ENCODE measurements around the gene UBE2R2.
A peak's percentile ranks its signal among the peaks of the same experiment; 100 is the strongest.
"Not testable (repeated sequence)": the region's sequence is repeated elsewhere in the genome, so short reads cannot be mapped to it uniquely, and the experiment has no call there.

UBE2R2 gene

DNA sequence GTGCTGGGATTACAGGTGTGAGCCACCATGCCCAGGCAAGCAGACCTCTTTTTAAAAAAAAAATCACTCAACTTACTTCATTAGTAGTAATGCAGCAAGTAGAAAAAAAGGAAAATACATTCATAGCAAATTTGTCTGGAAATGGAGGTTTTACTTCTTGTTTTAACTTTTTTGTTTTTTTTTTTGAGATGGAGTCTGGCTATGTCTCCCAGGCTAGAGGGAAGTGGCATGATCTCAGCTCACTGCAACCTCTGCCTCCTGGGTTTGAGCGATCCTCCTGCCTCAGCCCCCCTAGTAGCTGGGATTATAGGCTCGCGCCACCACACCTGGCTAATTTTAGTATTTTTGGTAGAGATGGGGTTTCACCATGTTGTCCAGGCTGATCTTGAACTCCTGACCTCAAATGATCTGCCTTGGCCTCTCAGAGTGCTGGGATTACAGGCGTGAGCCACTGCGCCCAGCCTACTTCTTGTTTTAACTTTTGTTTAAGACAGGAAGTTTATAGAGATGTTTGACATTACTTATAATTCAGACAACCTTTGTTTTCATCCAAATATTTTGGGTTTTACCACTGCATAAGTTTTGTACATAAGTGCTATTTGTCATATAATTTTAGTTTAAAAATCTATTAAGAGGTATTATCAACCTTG is 26.5 kb downstream of the UBE2R2 start:
- DNase-seq: no peak

DNA sequence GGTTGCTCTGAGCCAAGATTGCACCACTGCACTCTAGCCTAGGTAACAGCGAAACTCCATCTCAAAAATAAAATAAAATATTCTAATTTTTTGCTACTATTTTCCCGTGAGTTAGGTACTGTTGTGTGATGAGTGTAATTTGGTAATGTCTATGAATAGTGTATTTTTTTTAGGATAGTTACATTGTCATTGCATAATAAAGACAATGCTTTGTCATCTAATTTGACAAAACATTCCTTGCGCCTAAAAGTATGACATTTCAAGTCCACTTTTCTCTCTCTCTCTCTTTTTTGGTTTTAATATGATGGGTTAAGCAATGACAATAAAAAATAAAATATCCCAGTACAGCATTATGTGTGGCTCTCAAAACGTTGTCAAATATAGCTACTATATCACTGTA is 29.3 kb downstream of the UBE2R2 start:
- no peak for DNase-seq

DNA sequence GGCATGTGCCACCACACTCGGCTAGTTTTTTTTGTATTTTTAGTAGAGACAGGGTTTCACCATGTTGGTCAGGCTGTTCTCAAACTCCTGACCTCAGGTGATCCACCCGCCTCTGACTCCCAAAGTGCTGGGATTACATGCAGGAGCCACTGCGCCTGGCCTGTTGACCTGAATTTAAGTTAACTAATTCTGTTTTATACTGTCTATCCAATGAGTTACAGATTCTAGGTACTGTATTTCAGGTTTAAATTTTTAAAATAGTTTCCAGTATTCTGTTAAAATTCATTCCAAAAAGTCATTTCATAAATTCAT is 30.9 kb downstream of the UBE2R2 start:
- DNase-seq: not testable (repeated sequence)

DNA sequence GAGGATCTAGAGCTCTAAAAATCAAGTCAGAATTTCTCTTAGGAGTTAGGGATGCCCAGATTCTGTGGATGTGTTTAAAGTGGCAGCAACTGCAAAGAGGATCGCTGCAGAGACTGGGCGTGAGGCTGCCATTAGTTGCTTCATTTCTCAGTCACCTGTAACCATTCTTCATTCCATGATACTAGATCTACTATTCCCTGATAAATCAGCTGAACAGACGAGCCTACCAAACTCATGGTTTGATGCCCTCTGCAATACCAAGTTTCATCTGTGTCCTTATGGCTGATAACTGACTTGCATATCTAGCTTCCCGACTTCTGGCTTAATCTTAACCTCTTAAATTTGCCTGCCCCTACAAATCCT is 33.3 kb downstream of the UBE2R2 start:
- DNase-seq: no peak

DNA sequence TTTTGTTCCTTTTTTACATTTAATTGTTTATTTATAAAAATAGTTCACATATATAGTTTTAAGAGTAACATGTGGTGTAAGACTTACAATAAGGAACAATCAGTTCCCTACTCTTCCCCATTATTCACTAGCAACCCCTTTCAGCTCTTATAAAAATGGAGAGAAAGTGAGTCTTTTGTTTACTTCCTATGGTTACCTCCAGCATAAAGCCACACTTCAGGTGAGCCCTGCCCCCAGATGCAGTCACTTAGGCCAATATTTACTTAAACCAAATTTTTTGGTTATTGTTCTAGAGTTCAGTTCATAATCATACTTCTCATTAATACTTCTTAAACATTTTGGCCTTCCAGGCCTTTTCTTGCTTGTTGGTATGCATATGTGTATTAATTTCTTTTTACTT is 33.7 kb downstream of the UBE2R2 start:
- no peak for DNase-seq

DNA sequence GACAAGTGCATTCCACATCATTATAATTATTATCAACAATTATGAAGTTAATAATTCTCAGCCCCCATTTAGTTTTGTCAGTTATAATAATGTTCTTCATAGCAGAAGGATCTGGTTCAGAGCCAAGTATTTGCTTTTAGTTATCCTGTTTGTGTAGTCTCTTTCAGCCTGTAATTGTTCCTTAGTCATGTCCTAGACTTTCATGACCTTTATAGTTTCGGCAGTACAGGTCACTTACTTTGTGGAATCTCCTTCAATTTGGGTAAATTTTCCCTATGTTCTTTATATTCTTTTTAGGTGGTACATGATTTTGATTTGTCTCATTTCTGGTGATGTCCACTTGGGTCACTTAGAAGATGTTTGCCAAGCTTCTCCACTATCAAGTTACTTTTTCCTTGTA is 34.3 kb downstream of the UBE2R2 start:
- no peak for DNase-seq

DNA sequence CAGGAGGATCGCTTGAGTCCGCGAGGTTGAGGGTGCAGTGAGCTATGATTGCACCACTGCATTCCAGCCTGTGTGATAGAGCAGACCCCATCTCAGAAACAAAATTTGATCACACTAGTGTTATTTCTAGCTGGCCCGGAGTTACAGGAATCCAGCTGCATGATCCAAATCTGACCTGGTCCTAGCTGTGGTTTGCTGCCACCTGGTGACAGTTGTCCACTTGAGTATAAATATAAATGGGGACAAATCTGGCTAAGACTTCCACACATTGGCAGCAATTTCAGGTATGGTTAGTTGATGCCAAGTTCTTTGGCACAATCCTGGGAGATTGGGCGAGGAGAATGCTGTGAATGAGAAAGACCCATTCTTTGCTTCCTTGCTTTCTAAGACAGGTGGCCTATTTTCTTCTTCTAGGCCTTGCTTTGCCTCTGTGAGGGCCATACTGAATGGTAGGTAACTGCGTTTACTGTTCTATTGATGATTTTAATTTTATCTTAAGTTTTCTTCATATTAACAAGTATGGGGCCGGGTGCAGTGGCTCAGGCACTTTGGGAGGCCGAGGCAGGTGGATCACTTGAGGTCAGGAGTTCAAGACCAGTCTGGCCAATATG is 35.4 kb downstream of the UBE2R2 start:
- DNase-seq: peak; percentile 42

DNA sequence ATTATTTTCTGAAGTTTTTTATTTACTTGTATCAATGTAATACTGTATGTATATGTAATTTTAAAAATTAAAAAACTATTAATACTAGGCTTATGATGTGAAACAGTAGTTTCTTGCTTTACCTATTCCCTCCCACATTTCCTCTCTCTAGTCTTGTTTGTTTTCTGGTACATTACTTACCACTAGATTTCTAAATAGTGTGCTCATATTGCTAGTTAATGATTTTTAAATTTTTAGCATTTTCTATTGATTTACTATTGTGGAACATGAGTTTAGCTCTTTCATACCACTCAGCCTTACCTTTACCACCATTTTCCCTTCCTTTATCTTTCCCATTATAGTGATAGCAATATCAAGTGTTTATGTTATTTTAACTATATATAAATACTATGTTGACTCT is 39.3 kb downstream of the UBE2R2 start:
- no peak for DNase-seq

DNA sequence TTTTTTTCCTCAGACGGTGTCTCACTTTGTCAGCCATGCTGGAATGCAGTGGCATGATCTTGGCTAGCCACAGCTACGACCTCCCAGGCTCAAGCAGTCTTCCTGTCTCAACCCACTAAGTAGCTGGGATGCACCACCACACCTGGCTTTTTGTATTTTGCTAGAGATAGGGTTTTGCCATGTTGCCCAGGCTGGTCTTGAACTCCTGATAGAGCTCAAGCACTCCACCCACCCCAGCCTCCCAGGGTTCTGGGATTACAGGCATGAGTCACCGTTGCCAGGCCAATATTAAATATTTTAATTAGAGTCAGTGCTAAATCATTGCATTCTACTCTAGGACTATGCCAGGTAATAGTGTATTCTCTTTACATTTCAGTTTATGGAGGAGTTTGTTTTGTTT is 41.5 kb downstream of the UBE2R2 start:
- peak; percentile 39 for DNase-seq

DNA sequence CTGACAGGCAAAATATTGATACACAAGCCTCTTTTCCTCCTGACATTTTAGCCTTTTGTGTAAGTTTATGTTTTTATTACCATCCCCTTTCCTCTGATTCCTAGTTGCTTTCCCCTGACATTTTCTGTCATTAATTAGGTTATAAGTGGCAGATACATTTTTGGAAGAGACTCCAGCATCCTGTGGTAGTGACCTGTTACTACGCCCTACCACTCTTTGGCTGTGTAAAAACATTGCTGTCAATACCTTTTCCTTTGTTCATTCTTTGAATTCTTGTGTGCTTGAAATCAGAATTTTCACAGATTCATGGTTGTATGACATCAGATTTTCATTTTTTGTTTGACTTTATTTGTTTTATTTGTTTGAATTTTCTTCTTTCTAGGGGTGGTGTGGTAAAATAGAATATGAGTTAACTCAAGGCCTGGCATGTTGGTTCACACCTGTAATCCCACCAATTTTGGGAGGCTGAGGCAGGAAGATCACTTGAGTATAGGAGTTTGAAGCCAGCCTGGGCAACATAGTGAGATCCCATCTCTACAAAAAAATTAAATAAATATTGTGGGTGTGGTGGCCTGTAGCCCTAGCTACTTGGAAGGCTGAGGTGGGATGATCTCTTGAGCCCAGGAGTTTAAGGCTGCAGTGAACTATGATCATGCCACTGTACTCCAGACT is 43.4 kb downstream of the UBE2R2 start:
- no peak for DNase-seq

DNA sequence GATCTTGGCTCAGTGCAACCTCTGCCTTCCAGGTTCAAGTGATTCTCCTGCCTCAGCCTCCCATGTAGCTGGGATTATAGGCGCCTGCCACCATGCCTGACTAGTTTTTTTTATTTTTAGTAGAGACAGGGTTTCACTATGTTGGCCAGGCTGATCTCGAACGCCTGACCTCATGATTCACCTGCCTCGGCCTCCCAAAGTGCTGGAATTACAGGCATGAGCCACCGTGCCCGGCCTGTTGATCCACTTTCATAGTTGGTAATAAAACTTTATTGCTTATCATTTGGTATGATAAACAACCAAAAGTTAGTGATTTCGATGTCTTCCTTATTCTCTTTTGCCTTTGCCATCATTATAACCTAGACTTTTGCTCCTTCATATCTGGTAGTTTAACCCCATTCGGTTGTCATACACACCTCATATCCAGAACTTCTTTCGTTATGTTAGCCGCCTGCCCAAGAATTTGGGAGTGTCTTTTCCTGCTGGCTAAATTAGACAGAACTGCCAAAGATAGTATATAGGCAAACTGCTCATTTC is 45.0 kb downstream of the UBE2R2 start:
- no peak for DNase-seq

DNA sequence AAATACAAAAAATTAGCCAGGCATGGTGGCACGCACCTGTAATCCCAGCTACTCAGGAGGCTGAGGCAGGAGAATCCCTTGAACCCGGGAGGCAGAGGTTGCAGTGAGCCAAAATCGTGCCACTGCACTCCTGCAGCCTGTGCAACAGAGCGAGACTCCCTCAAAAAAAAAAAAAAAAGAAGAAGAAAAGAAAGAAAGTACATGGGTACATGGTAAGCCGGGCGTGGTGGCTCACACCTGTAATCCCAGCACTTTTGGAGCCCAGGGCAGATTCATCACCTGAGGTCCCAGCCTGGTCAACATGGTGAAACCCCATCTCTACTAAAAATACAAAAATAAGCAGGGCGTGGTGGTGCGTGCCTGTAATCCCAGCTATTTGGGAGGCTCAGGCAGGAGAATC is 46.1 kb downstream of the UBE2R2 start:
- DNase-seq: not testable (repeated sequence)

DNA sequence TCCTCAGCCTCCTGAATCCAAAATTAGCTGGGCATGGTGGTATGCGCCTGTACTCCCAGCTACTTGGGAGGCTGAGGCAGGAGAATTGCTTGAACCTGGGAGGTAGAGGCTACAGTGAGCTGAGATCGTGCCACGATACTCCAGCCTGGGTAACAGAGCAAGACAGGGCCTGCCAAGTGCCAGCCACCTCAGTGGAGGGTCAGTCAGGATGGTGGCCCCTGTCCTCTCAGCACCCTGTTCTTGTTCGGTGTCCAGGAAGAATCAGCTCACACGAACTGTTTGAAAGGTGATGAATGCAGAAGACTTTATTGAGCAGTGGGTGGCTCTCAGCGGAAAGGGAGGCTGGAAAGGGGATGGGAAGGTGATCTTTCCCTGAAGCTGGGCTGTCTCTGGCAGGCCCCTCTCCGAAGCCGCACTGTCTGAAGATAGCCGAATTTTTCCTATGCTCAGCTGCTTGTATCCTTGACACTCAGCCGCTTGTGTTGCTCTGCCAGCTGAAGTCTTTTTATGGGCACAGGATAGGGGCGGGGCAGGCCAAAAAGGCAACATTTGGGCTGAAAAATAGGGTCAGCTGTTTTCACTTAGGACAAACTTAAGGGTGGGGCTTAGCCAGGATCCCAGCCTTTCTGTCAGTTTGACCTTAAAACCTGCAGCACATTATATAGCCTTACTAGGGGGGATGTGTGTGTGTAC is 50.9 kb downstream of the UBE2R2 start:
- no peak for DNase-seq

DNA sequence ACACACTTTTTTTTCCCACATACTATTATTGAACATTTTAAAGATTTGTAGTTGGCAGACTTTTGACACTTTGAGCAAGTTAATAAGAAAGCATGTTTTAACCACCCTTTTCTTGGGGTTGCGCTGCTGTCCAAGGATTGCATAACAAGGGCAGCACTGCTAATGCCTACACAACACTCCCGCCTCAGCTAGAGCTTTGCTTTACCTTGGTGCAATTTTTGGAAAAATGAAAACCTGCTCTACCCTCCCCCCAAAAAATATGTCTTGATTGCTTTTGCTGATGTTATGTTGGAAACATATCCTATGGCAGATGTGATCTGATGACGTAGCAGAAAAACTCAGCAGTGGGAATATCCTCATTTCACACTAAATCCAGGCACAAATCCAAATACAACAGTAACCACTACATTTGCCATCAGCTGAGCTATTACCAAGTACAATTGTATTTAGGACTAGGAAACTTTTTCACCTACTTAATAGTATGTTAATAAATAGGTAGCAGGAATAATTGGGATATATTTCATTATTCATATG is 51.5 kb downstream of the UBE2R2 start:
- peak; percentile 36 for DNase-seq

DNA sequence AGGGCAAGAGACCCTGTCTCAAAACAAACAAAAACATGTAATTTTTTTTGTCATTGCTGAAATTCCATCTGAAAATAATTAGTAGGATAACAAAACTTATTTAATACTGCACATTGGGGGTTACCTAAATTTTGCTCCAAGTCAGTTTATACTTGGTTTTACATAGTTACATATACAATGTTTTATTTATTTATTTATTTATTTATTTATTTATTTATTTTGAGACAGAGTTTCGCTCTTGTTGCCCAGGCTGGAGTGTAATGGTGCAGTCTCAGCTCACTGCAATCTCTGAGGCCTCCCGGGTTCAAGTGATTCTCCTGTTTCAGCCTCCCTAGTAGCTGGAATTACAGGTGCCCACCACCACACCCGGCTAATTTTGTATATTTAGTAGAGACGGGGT is 52.3 kb downstream of the UBE2R2 start:
- not testable (repeated sequence) for DNase-seq

DNA sequence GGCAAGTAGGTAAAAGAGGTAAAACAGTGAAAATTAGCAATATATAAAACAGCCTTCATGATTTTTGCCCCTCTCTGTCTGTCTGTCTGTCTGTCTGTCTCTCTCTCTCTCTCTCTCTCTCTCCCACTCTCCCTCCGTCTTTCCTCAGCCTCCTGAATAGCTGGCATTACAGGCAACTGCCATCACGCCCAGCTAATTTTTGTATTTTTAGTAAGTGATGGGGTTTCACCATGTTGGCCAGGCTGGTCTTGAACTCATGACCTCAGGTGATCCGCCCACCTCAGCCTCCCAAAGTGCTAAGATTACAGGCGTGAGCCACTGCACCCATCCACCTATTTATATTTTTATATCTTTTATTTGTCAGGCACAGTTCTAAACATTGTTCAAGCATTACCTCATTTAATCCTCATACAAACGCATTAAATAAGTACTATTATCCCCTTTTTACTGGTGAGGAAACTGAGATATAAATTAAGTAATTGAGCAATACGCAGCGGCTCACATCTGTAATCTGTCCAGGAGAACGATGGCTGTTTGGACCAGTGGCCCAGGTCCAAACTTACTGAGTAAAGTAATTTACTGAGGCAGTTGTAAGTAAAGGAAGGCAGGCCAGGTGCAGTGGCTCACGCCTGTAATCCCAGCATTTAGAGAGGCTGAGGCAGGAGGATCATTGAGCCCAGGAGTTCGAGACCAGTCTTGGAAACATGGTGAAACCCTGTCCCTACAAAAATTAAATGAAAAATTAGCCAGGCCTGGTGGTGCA is 60.9 kb downstream of the UBE2R2 start:
- no peak for DNase-seq

DNA sequence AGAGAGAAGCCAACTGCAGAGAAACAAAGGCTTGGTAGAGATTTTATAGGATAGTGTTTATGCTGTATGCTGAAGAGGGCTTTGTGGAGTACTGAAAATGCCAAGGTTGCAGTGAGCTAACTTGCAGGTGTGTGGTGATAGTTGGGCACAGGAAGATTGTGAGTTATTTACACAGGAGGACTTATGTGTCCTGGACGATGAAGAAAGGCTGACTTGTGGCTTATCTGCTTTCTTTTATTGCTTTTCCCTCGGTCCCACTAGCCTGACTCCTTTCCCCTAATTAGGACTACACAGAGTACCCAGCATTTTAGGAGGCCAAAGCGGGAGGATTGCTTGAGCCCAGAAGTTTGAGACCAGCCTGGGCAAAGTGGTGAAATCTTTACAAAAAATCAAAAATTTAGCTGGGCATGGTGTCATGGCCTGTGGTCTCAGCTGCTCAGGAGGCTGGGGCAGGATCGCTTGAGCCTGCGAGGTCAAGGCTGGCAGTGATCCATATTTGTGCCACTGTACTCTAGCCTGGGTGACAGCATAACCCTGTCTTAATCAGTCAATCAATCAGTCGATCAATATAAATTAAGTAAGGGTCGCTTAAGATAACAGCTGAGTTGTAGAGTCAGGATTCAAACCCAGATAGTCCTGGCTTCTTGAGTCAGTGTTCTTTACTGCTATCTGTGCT is 61.9 kb downstream of the UBE2R2 start:
- DNase-seq: no peak

DNA sequence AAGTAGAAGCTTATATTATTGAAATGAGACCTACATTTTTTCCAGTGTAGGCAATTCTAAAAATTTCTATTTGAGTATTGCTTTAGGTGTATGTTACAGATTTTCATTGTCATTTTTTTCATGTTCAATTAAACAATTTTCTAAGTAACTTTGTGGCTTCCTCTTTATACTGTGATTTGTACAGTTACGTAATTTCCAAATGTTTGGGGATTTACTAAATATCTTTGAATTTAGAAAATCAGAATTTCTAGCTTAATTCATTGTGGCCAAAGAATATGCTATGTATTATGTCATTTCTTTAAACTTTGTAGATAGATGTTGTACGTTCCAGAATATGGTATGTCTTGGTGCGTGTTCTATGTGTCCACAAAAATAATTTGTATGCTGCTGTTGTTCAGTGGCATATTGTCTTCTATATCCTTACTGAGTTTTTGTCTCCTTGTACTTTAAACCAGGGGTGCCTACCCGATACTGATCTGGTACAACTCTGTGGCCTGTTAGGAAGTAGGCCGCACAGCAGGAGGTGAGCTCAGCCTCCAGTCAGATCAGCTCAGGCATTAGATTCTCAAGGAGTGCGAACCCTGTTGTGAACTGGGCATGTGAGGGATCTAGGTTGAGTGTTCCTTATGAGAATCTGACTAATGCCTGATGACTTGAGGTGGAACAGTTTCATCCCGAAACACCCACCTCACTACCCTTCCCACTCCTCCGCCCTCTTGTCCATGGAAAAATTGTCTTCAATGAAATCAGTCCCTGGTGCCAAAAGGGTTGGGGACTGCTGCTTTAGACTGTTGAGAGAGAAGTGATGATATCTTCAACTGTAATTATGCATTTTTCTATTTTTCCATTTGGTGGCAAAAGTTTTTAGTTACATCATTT is 63.5 kb downstream of the UBE2R2 start:
- no peak for DNase-seq

DNA sequence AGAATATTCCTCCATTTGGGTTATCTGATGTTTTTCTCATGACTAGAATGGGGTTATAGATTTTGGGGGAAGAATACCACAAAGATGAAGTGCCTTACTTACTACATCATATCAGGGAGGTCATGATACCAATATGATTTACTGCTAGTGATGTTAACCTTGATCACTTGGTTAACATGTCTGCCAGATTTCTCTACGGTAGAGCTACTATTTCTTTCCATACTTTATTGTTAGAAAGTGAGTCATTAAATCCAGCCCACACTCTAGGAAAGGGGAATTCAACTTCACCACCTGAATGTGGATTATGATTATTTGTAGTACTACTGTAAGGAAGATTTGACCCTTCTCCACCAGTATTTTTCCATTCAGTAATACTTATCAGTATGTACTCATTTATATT is 64.7 kb downstream of the UBE2R2 start:
- peak; percentile 29 for DNase-seq

DNA sequence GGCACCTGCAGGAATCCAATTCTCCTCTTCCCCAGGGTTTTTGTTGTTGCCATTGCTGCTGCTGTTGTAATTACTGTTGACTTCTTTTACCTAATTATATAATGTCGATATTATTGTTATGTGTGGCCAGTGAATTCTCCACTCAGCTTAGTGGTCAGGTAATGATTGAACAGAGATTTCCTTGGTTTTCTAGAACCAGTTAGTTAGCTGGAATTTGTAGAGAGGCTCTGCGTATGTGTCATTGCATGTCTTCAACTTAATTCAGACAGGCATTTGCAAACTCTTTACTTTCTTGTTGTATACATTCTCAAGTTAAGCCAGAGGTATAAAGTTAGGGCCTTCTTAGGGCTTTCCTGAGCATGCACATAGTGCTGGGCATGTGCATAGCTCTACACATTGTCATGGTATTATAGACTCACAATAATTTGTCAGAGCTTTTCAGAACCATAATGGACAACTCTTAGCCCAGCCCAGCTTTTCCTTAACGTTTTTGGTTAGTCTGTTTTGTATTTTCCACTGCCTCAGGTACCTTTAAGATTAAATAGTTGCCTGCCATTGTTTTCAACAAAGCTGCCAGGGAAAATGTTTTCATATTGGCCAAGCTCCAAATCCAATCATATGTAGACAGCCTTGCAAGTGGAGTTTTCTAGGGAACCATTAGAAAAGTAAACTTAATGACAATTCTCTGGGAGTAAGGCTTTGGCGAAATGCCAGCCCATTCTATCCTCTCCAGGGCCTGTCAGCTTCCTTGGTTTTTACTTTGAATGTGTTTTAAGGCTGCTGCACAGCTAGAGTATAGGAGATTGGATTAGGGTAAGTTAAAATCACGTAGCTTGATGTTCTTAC is 68.1 kb downstream of the UBE2R2 start:
- DNase-seq: peak; percentile 46

Data from EL (cell line).